Superior temporal gyrus (tissue), 1 donor: ENCODE results near the gene SHB.
A peak's percentile ranks its signal among the peaks of the same experiment; 100 is the strongest.

Source experiments
- DNase-seq: peaks from one replicate; pipeline ENCODE4 v3.0.0-alpha.2; 2016; ENCODE audit errors: extremely low spot score

SHB gene

GRCh38 chr9:38068701-38069628 lies at the start of gene SHB:
Gene SHB, minus strand, starts transcription at chr9:38069227. Its CDS starts 582 bp downstream, at chr9:38068645.
- peak; percentile 77 for DNase-seq

GRCh38 chr9:38117651-38118050 lies 48.6 kb upstream of the SHB start:
- DNase-seq, result no peak

GRCh38 chr9:38114905-38115304 lies 45.9 kb upstream of the SHB start:
- no peak for DNase-seq

- no peak for DNase-seq
These were observed 43.4 kb upstream of the SHB start for GRCh38 chr9:38112456-38112855.

GRCh38 chr9:38112049-38112448 lies 43.0 kb upstream of the SHB start:
- no peak for DNase-seq

GRCh38 chr9:38110476-38110875 lies 41.4 kb upstream of the SHB start:
- DNase-seq, result no peak

GRCh38 chr9:38109601-38110000 lies 40.6 kb upstream of the SHB start:
- DNase-seq, result no peak

- DNase-seq, result no peak
These were observed 39.3 kb upstream of the SHB start for GRCh38 chr9:38108326-38108725.

- no peak for DNase-seq
These were observed 38.8 kb upstream of the SHB start for GRCh38 chr9:38107811-38108304.

GRCh38 chr9:38107405-38107804 lies 38.4 kb upstream of the SHB start:
- no peak for DNase-seq

- DNase-seq, result no peak
These were observed 37.5 kb upstream of the SHB start for GRCh38 chr9:38106488-38106887.

- DNase-seq, result no peak
These were observed 34.3 kb upstream of the SHB start for GRCh38 chr9:38103340-38103739.

- DNase-seq, result no peak
These were observed 32.4 kb upstream of the SHB start for GRCh38 chr9:38101423-38101822.

GRCh38 chr9:38096238-38096805 lies 27.3 kb upstream of the SHB start:
- DNase-seq, result no peak

- no peak for DNase-seq
These were observed 25.1 kb upstream of the SHB start for GRCh38 chr9:38094165-38094564.

GRCh38 chr9:38092656-38093055 lies 23.6 kb upstream of the SHB start:
- no peak for DNase-seq

- DNase-seq, result no peak
These were observed 23.1 kb upstream of the SHB start for GRCh38 chr9:38092200-38092524.

GRCh38 chr9:38091310-38092199 lies 22.5 kb upstream of the SHB start:
- no peak for DNase-seq

GRCh38 chr9:38090170-38090569 lies 21.1 kb upstream of the SHB start:
- no peak for DNase-seq

GRCh38 chr9:38089387-38090165 lies 20.5 kb upstream of the SHB start:
- DNase-seq, result no peak
